Fibroblast of pulmonary artery (primary cell): ENCODE results near the gene CCDC6.
A peak's percentile ranks its signal among the peaks of the same experiment; 100 is the strongest.
"Not testable (repeated sequence)": the region's sequence is repeated elsewhere in the genome, so short reads cannot be mapped to it uniquely, and the experiment has no call there.

Experiments
- DNase-seq: peaks from one replicate; pipeline ENCODE4 v3.0.0-alpha.2; 2010; ENCODE audit warnings: low read depth
- H3K4me3 ChIP-seq: replicated peaks from 2 replicates; pipeline ENCODE4 v1.5.1; 2011; ENCODE audit warnings: low read depth, mild to moderate bottlenecking, control low read depth, low read length, moderate library complexity
- TF ChIP-seq, protein P1 (sequence below): IDR thresholded peaks from 2 replicates; pipeline ENCODE4 v1.5.1; 2011; ENCODE audit warnings: mild to moderate bottlenecking, control low read depth, low read length, inconsistent platforms; ENCODE audit errors: missing control alignments

Gene CCDC6

DNA sequence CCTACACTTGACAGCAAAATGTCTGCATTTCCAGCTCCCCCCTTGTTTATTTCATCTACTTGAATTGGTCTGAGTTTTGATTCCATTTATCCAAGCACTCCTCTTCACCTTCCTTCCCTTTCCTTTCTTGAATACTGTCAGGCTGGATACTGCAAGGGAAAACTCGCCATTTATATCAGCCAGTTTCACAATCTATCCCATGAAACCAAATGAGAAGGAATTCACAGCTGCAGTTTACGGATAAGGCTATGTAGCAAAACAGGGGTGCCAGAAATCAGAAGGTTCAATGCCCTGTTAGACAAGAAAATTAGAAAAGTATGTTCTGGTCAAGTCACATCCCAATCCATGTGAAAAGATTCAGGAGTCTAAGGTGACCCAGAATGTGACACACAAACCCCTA lies 28.1 kb downstream of the CCDC6 start:
- TF ChIP-seq, protein P1, sequence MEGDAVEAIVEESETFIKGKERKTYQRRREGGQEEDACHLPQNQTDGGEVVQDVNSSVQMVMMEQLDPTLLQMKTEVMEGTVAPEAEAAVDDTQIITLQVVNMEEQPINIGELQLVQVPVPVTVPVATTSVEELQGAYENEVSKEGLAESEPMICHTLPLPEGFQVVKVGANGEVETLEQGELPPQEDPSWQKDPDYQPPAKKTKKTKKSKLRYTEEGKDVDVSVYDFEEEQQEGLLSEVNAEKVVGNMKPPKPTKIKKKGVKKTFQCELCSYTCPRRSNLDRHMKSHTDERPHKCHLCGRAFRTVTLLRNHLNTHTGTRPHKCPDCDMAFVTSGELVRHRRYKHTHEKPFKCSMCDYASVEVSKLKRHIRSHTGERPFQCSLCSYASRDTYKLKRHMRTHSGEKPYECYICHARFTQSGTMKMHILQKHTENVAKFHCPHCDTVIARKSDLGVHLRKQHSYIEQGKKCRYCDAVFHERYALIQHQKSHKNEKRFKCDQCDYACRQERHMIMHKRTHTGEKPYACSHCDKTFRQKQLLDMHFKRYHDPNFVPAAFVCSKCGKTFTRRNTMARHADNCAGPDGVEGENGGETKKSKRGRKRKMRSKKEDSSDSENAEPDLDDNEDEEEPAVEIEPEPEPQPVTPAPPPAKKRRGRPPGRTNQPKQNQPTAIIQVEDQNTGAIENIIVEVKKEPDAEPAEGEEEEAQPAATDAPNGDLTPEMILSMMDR: no peak
- DNase-seq: no peak
- no peak overlapping the region for H3K4me3 ChIP-seq

DNA sequence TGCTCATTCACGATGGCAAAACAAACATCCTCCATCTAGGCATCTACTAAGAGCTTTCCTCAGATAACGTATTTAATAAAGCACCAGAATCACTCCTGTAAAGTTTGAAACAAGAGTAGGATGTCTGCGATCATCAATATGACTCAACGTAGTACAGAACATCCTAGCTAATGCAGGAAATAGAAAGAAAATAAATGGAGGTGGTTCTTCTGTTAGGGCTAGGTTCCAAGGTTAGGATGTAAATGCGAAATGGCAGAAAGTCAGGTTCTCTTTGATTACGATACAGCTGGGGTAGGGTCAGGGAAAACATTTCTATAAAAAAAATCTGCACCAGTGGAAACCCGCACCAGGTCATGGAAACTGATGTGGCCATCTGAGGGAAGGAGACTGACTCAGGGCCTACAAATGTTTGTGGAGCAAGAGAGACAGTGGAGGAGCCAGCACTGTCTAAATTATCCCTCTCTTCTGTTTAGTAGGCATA lies 29.1 kb downstream of the CCDC6 start:
- TF ChIP-seq, protein P1: no peak
- no peak overlapping the region for H3K4me3 ChIP-seq
- DNase-seq: peak; percentile 39

DNA sequence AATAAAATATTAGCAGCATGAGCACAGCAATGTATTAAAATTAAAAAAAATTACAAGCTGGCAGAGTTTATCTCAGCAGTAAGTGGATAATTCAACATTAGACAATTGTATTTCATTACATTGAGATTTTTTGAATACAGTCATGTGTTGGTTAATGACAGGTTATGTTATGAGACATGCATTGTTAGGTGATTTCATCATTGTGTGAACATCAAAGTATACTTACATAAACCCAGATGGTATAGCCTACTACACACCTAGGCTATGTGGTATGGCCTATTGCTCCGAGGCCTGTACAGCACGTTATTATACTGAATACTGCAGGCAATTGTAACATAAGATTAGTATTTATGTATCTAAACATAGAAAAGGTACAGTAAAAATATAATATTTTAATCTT lies 29.7 kb downstream of the CCDC6 start:
- no peak overlapping the region for H3K4me3 ChIP-seq
- TF ChIP-seq, protein P1: no peak
- DNase-seq: no peak

DNA sequence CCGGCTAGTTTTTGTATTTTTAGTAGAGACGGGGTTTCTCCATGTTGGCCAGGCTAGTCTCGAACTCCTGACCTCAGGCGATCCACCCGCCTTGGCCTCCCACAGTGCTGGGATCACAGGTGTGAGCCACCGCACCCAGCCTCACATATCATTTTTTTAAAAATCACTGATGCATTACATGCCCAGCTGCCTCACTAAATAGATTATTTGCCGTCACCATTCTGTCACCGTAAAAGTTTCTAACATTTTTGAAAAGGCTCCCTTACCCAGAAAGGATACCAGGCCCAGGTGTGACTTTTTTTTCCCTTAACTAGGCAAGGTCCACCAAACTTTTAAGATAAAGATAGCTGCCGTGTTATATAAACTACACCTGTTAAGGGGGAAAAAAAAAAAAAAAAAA lies 30.1 kb downstream of the CCDC6 start:
- H3K4me3 ChIP-seq, DNase-seq: not testable (repeated sequence)

DNA sequence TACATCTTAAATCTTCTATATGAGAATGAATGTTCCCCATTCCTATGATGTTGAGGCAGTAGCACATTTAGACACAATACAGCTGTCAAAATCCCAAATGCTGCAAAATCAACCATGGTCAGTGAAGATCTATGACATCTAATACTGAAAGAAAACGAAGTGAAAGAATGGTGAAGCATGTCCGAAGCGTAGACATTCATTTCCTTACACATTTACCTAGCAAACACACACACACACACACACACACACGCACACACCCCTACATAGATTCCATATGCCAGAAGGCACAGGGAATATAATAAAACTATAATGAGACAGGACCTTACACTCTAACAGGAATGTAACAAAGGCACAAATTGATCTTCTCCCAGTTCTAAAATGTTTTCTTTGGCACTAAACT lies 32.5 kb downstream of the CCDC6 start:
- no peak for DNase-seq
- no peak overlapping the region for H3K4me3 ChIP-seq
- TF ChIP-seq, protein P1: no peak

DNA sequence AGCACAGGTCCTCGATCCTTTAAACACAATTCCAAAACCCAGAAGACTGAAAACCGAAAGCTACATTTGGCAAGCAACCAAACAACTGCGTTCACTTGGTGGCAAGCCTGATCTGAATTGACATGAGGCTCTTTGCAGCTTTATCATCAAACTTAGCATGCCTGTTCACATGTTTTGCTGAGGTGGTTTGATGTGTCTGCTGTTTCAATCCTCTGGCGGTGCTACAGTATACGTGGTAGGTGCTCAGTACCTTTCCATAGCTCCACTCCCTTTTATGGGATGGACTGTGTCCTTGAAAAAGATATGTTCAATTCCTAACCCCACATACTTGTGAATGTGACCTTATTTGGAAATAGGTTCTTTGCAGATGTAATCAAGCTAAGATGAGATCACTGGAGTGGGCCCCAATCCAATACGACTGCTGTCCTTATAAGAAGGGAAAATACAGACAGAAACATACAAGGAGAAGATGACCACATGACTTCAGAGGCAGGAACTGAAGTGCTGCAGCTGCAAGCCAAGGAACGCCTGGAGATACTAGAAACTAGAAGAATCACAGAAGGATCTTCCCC lies 33.4 kb downstream of the CCDC6 start:
- H3K4me3 ChIP-seq: peak overlapping the region; percentile 31
- TF ChIP-seq, protein P1: no peak
- peak; percentile 97 for DNase-seq

DNA sequence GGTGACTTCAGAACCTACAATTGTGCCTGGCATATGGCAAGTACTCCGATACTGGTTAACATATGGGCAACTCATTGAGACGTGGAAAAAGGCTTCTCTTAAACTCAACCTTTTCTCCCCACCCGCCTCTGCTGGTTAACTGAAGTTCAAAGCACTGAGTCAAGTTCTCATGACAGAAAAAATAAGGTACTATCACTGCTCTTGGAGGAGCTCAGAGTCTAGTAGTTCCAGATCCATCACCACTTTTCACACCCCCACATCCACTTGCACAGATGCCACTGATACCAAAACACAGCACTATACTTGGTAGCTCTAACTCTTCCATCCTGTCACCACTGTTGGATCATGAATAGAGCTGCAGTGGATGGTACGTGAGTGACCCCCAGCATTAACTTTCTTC lies 36.2 kb downstream of the CCDC6 start:
- DNase-seq: no peak
- H3K4me3 ChIP-seq: no peak overlapping the region
- TF ChIP-seq, protein P1: no peak
